Measurements from ENCODE around the gene FARS2.

FARS2 gene

GRCh38 chr6:5412663-5413062, 151.3 kb downstream of the FARS2 start:
- DNase-seq (ENCODE audit: insufficient read length, low spot score): no peak

DNA sequence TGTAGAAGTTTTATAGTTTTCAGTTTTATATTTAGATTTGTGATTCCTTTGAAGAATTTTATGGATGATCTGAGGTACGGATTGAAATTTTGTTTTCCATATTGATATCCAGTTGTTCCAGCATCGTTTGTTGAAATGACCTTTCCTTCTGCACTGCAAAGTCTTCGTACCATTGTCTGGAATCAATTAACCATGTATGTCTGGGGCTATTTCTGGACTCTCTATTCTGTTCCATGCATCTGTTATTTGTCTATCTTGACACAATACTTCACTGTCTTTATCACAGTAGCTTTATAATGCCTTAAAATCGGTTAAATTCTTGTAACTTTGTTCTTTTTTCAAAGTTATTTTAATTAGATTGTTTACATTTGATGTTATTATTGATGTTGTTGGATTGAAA, 154.9 kb downstream of the FARS2 start:
- no peak for DNase-seq (ENCODE audit: insufficient read length, low spot score)
- FAIRE-seq: no peak

More at GRCh38 chr6:5412663-5413062, 151.3 kb downstream of the FARS2 start:
- FAIRE-seq: no peak

GRCh38 chr6:5422321-5422915, 161.1 kb downstream of the FARS2 start:
- FAIRE-seq (no peak), DNase-seq (ENCODE audit: insufficient read length, low spot score) (no peak)

GRCh38 chr6:5423251-5423650, 161.9 kb downstream of the FARS2 start:
- FAIRE-seq (no peak), DNase-seq (ENCODE audit: insufficient read length, low spot score) (no peak)

DNA sequence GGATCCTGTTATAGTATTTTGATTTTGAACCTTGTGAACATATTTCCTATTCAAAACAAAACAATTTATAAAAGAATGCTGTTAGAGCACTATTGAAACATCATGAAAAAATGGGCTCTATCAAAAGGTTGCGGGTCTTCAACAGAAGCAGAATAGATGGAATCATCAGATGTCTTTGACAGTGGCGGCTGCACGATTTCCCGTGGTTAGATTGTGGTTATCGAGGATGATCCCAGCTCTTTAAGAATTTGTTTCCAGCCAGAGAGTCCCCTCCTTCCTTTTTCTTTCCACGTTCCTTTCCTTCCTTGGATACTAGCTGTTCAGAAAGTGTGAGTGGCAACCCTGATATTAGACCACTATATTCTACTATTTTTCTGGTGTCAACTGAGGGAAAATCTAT, 163.4 kb downstream of the FARS2 start:
- no peak for FAIRE-seq
- no peak for DNase-seq (ENCODE audit: insufficient read length, low spot score)

DNA sequence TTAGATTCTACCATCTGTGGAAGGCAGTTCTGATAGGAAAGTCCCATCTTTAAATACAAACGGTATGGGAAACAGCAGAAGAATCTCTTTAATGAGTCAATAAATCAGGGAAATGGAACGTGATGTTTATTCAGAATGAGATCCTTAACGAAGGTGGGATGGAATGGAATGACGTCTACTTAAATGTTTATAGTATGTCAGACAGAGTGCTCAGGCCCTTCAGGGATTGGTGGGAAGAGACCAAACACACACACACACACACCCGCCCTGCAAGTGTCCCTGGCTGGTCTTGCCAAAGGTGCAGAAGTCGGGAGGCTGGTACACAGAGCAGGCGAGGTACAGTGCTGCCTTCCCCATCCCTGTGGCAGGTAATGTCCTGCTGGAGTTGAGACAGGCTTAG, 164.0 kb downstream of the FARS2 start:
- FAIRE-seq (no peak), DNase-seq (ENCODE audit: insufficient read length, low spot score) (no peak)

DNA sequence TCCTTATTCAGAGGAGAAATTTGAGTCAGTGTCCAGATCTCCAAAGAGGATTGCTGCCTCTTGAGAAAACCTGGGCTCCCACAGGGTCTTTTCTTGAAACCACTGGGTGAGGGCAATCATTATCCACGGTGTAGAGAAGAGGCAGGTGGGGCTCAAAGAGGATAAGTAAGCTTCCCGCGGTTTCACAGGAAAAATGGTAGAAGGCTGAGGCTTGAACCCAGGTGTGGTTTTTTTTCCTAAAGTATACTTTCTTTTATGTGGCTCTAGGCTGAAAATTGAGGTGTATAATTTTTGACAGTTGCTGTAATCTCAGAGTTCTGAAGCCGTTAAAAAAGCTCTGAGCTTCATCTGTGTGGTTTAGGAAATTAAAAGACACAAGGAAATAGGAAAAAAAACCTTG, 164.5 kb downstream of the FARS2 start:
- FAIRE-seq (no peak), DNase-seq (ENCODE audit: insufficient read length, low spot score) (no peak)

DNA sequence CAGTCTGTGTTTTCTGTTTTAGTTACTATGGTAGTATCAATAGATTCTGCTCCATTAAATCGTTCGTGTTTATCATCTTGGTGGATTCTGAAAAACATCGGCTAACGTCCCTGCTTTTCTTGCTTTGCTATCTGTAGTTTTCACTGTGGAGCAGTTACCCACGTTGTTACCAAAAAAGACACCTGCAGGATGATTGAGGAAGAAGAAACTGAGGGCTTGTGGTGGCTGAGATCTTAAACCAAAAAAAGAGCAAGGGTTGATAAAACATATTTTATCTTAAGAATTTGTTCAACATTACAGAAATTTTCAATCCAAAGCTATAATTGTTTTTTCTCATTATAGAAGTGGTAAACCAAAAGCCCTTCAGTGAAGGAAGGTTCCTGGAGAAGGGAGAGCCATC, 166.3 kb downstream of the FARS2 start:
- no peak for FAIRE-seq
- no peak for DNase-seq (ENCODE audit: insufficient read length, low spot score)

- no peak for DNase-seq (ENCODE audit: insufficient read length, low spot score)
- no peak for FAIRE-seq
Observed at GRCh38 chr6:5433324-5433723, 172.0 kb downstream of the FARS2 start.

- FAIRE-seq: no peak
- no peak for DNase-seq (ENCODE audit: insufficient read length, low spot score)
Observed at GRCh38 chr6:5435449-5435848, 174.1 kb downstream of the FARS2 start.

- no peak for DNase-seq (ENCODE audit: insufficient read length, low spot score)
- FAIRE-seq: no peak
Observed at GRCh38 chr6:5438922-5439584, 177.7 kb downstream of the FARS2 start.

DNA sequence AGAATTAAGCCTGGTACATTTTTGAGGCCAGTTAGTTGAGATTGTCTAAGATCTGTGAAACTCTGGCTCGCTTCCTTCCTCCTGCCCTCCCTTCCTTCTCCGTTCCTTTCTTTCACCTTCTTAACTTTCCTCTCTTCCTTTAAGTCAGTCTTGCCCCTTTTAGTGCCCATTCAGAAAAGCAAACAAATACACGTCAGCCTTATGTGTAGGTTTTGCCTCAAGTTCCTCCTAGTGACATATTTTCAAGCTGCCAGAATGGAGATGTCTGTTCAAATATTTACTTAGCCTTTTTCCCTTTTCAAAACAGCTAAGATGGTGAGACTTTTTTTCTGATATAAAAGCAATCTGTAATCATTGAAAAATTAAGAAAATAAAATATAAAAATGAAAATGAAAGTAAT, 178.4 kb downstream of the FARS2 start:
- no peak for FAIRE-seq
- DNase-seq (ENCODE audit: insufficient read length, low spot score): no peak

GRCh38 chr6:5442319-5442718, 181.0 kb downstream of the FARS2 start:
- FAIRE-seq: no peak
- no peak for DNase-seq (ENCODE audit: insufficient read length, low spot score)

- no peak for DNase-seq (ENCODE audit: insufficient read length, low spot score)
- FAIRE-seq: no peak
Observed at GRCh38 chr6:5442916-5443315, 181.6 kb downstream of the FARS2 start.

DNA sequence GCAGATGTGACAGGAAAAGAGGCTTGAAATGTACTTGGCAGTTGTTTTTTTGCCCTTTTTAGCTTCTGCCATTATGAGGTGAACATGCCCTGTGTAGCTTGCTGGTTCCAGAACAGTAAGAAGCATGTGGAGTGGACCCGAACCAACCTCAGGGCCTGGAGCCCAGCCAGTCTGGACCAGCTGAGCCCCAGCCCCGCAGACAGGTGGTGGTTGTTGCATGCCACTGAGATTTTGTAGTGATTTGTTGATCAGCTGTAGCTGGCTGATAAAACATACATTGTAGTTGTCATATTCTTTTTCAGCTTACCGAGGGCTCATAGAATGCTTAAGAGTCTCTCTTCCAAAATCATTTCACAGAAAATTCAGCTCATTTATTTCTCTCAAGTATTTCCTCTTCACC, 182.2 kb downstream of the FARS2 start:
- DNase-seq (ENCODE audit: insufficient read length, low spot score) (no peak), FAIRE-seq (no peak)

DNA sequence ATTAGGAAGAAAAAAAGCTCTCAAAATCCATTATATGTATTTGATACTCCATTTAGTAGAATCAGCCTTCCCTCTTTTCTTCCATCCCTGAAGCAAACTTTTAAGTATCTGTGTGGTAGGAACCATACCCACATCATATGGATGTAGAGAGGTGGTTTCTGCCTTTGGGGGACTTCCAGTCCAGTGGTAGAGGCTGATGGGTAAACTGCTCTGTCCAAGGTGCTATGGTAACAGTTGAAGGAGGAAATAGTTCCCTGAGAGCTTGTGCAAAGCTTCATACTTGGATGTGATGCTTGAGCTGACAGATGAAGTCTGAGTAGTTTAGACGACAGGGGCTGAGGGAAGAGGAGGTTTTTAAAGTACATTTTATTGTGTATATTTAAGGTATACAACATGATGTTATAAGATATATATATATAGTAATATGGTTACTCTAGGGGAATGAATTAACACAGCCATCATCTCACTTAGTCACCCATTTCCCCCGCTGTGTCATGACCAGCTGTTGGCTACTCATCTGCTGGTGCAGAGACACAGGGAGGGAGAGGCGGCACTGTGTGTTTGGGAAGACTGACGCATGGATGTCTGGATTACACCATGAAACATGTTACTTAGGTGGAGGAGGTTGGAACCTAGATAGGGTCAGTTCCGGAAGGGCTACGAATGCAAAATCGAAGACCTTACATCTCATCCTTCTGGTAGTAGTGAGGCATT, 185.2 kb downstream of the FARS2 start:
- DNase-seq (ENCODE audit: insufficient read length, low spot score): no peak
- no peak for FAIRE-seq

- DNase-seq (ENCODE audit: insufficient read length, low spot score) (no peak), FAIRE-seq (no peak)
Observed at GRCh38 chr6:5447921-5448320, 186.6 kb downstream of the FARS2 start.

GRCh38 chr6:5450073-5450472, 188.8 kb downstream of the FARS2 start:
- DNase-seq (ENCODE audit: insufficient read length, low spot score) (no peak), FAIRE-seq (no peak)

GRCh38 chr6:5453546-5453945, 192.2 kb downstream of the FARS2 start:
- no peak for DNase-seq (ENCODE audit: insufficient read length, low spot score)
- no peak for FAIRE-seq

DNA sequence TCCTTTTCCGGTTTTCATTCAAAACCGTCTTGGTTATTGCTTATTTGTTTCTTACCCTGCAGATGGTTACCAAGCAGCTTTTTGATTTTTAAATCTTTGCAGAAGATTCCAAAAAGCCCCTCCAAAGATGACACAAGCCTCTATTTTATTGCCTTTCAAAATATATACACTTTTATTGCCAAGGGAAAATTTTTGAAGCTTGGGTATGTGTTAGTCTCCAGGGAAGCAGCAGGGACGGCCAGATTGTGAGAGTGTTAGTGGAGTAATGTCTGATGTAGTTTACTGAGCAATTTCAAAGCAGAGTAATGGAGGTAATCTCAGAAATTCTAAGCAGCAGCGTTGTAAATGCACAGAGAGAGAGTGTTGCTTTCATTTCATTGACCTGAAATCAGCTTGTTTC, 193.8 kb downstream of the FARS2 start:
- no peak for FAIRE-seq
- no peak for DNase-seq (ENCODE audit: insufficient read length, low spot score)

DNA sequence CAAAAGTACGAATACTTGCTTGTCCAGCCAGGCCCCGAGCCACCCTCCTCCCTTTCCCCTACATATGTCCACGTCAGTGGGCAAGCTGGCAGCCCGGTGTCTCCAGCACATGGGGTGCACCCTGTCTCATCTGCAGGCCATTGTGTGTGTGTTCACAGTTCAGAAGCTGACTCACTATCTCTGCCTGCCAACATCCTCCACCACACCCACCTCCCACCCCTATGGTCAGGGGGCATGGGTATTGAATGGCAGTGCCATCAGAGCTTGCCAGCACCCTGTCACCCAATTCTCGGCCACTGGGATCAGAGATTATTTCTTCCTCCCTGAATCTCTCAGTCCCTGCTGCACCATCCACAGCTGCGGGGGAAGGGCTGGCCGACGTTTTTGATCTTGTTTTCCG, 195.7 kb downstream of the FARS2 start:
- DNase-seq (ENCODE audit: insufficient read length, low spot score) (no peak), FAIRE-seq (no peak)

GRCh38 chr6:5457983-5458683, 196.8 kb downstream of the FARS2 start:
- DNase-seq (ENCODE audit: insufficient read length, low spot score) (no peak), FAIRE-seq (no peak)

Measured in GM19239 (cell line).